NCI-H446 treated with DMSO at 0.1 percent for 48 hours (cell line): Measurements from ENCODE around the gene CDK9.

ENCODE experiments used
- DNase-seq: peaks from one replicate; lab custom pipeline; 2025; lab: John Stamatoyannopoulos, UW

CDK9 gene

GRCh38 chr9:127803507-127804352, 17.9 kb downstream of the CDK9 start:
- DNase-seq, result no peak

- no peak for DNase-seq
Observed at GRCh38 chr9:127805620-127806019, 19.8 kb downstream of the CDK9 start.

- DNase-seq, result no peak
Observed at GRCh38 chr9:127806871-127807270, 21.0 kb downstream of the CDK9 start.

- no peak for DNase-seq
Observed at GRCh38 chr9:127808347-127809001, 22.6 kb downstream of the CDK9 start.

- no peak for DNase-seq
Observed at GRCh38 chr9:127809002-127809539, 23.2 kb downstream of the CDK9 start.

GRCh38 chr9:127809540-127810377, 23.9 kb downstream of the CDK9 start:
- no peak for DNase-seq

GRCh38 chr9:127810378-127811187, 24.7 kb downstream of the CDK9 start:
- DNase-seq, result no peak

- no peak for DNase-seq
Observed at GRCh38 chr9:127812011-127812410, 26.2 kb downstream of the CDK9 start.

GRCh38 chr9:127812936-127813675, 27.3 kb downstream of the CDK9 start:
- no peak for DNase-seq

- no peak for DNase-seq
Observed at GRCh38 chr9:127813686-127814226, 27.9 kb downstream of the CDK9 start.

GRCh38 chr9:127814619-127815511, 29.0 kb downstream of the CDK9 start:
- DNase-seq, result no peak

GRCh38 chr9:127815512-127816361, 29.9 kb downstream of the CDK9 start:
- no peak for DNase-seq

- DNase-seq, result no peak
Observed at GRCh38 chr9:127816362-127816725, 30.5 kb downstream of the CDK9 start.

- DNase-seq, result no peak
Observed at GRCh38 chr9:127816728-127817127, 30.9 kb downstream of the CDK9 start.

- DNase-seq, result no peak
Observed at GRCh38 chr9:127817881-127818434, 32.1 kb downstream of the CDK9 start.

GRCh38 chr9:127818574-127818973, 32.7 kb downstream of the CDK9 start:
- no peak for DNase-seq

- DNase-seq, result no peak
Observed at GRCh38 chr9:127822108-127822507, 36.3 kb downstream of the CDK9 start.
